Prostate gland (tissue), 2 donors: ENCODE data around the gene ADGRL3.

Source experiments
- CTCF ChIP-seq, 4 experiments: fragments of 200-600 bp in 2 of 4; fragments of 450-650 bp in 2 of 4; sonication (generic) in 2 of 4; IDR thresholded peaks; 1 replicate in 3 of 4; 2 replicates in 1 of 4; pipeline ENCODE4 v1.5.1; 2016 to 2019; ENCODE audit warnings: antibody characterized with exemption in 4 of 4, mild to moderate bottlenecking in 2 of 4, moderate library complexity in 2 of 4
- POLR2A ChIP-seq: fragments of 450-650 bp; IDR thresholded peaks from one replicate; pipeline ENCODE4 v1.6.1; 2016; ENCODE audit warnings: antibody characterized with exemption, mild to moderate bottlenecking

DNA sequence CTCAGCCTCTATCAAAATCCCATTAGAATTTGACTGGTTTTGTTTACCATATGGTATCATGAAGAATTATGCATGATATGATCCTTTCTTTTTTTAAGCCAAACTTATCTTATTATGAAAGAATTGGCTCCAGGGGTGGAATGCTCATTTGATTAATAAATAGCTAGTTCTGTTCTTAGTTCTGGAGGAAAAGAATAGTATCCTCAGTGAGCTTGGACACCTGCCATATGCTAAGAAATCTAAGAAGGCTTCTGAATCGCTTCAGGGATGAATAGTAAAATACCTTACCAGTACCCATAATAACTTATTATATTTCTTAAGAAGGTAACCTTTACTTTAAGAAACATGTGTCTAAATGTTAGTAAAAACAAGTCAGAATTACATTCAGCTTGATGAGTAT, 803.6 kb downstream of the ADGRL3 start:
- TF ChIP-seq POLR2A (no peak), CTCF (IDR thresholded peaks at IDR 0.05) (no peak)
